K562 (cell line): ENCODE data around the gene SPEG. TPM values are rescaled to one million over a fixed set of nuclear protein-coding genes. Genes with fewer than 3 reads are reported as not detected.

ENCODE experiments used
- CBX3 ChIP-seq, 2 experiments: IDR thresholded peaks; 1 replicate in 1 of 2; 2 replicates in 1 of 2; pipeline ENCODE4 v1.6.1; 2012; ENCODE audit warnings: inconsistent platforms in 2 of 2, low read length in 2 of 2, borderline replicate concordance in 1 of 2, control low read depth in 1 of 2
- CREM ChIP-seq: IDR thresholded peaks from 2 replicates; pipeline ENCODE4 v1.6.1; 2014; ENCODE audit warnings: antibody characterized with exemption, low read depth
- ELF2 ChIP-seq: fragments of 250-450 bp; sonication (Bioruptor Pico); IDR thresholded peaks from 2 replicates; pipeline ENCODE4 v1.5.0; 2021; ENCODE audit warnings: mild to moderate bottlenecking
- ELF4 ChIP-seq: fragments of 450-650 bp; formaldehyde crosslinking; IDR thresholded peaks from 2 replicates; pipeline ENCODE4 v1.4.0; 2022; ENCODE audit warnings: missing genetic modification characterization
- FOXA3 ChIP-seq, 2 experiments: fragments of 450-650 bp in 1 of 2; sonication (generic) in 1 of 2; formaldehyde crosslinking; IDR thresholded peaks in 1 of 2; conservative IDR thresholded peaks in 1 of 2; 2 replicates each; pipeline versions ENCODE4 v1.4.0 to v1.8.0; 2020 to 2022; ENCODE audit warnings: mild to moderate bottlenecking in 2 of 2, missing genetic modification reagents in 1 of 2
- FOXM1 ChIP-seq, 2 experiments: fragments of 450-650 bp in 1 of 2; sonication (generic) in 1 of 2; formaldehyde crosslinking in 1 of 2; IDR thresholded peaks; 2 replicates each; pipeline versions ENCODE4 v1.6.1 to v1.9.0; 2017 to 2022; ENCODE audit warnings: low read depth in 2 of 2, mild to moderate bottlenecking in 2 of 2, missing genetic modification reagents in 1 of 2, moderate library complexity in 1 of 2
- GATA2 ChIP-seq: sonication (generic); formaldehyde crosslinking; IDR thresholded peaks from 2 replicates; pipeline ENCODE4 v1.4.0; 2020; ENCODE audit warnings: mild to moderate bottlenecking, missing genetic modification reagents
- HDAC8 ChIP-seq: fragments of 450-650 bp; IDR thresholded peaks from 2 replicates; pipeline ENCODE4 v1.6.1; 2016; ENCODE audit warnings: mild to moderate bottlenecking, missing genetic modification characterization, moderate library complexity, missing compliant biosample characterization
- HEY1 ChIP-seq: fragments of 250-450 bp; sonication (Bioruptor Pico); IDR thresholded peaks from 2 replicates; pipeline ENCODE4 v1.5.0; 2020; ENCODE audit warnings: mild to moderate bottlenecking, moderate library complexity, borderline replicate concordance
- MAFK ChIP-seq: IDR thresholded peaks from 2 replicates; pipeline ENCODE4 v1.6.1; 2011; ENCODE audit warnings: low read length, improper control_type of control experiment
- MEF2D ChIP-seq: conservative IDR thresholded peaks from 2 replicates; pipeline ENCODE4 v1.6.1; 2016; ENCODE audit warnings: low read depth, missing genetic modification characterization, missing compliant biosample characterization
- TBP ChIP-seq: optimal IDR thresholded peaks from 2 replicates; pipeline ENCODE3; 2011; ENCODE audit warnings: low read depth, low read length, improper control_type of control experiment
- TCF3 ChIP-seq: sonication (generic); formaldehyde crosslinking; IDR thresholded peaks from 2 replicates; pipeline ENCODE4 v1.4.0; 2020; ENCODE audit warnings: mild to moderate bottlenecking, missing genetic modification reagents
- TEAD1 ChIP-seq, 2 experiments: fragments of 450-650 bp in 1 of 2; sonication (generic) in 1 of 2; formaldehyde crosslinking; IDR thresholded peaks; 2 replicates each; pipeline versions ENCODE4 v1.4.0 to v1.8.0; 2020 to 2022; ENCODE audit warnings: mild to moderate bottlenecking in 2 of 2, missing genetic modification reagents in 1 of 2
- ZNF282 ChIP-seq: sonication (generic); formaldehyde crosslinking; IDR thresholded peaks from 2 replicates; pipeline ENCODE4 v1.8.1; 2023; ENCODE audit warnings: missing genetic modification reagents
- ZNF717 ChIP-seq: fragments of 250-450 bp; sonication (Bioruptor Pico); IDR thresholded peaks from 2 replicates; pipeline ENCODE4 v1.5.0; 2021
- polyA plus RNA-seq, 8 experiments: library from polyadenylated mRNA; depleted of rRNA in 4 of 8; stranded (reverse) in 5 of 8; unstranded in 3 of 8; fragments of >200 nt; fragmentation: Nextera tagmentation in 2 of 8; fragmentation: Illumina TruSeq in 1 of 8; extraction: Ambion mirVana in 2 of 8; extraction: Trizol in 1 of 8; gene quantifications; 2 replicates each; pipeline versions ENCODE4 v1.2.1 to v1.2.3, GENCODE V29; 2011 to 2014; ENCODE audit warnings: inconsistent platforms in 1 of 8, missing spikeins in 1 of 8
- total RNA-seq, 7 experiments: library from RNA; depleted of rRNA in 6 of 7; stranded (reverse); fragments of >200 nt in 6 of 7; fragmentation: Illumina TruSeq in 2 of 7; extraction: Trizol in 2 of 7; gene quantifications; 2 replicates each; pipeline versions ENCODE4 v1.2.1 to v1.2.3, GENCODE V29; 2011 to 2021; ENCODE audit warnings: low replicate concordance in 1 of 7
- TF ChIP-seq, protein P1 (sequence below): fragments of 450-650 bp; IDR thresholded peaks from 2 replicates; pipeline ENCODE4 v1.7.0; 2016; ENCODE audit warnings: borderline replicate concordance
- TF ChIP-seq, protein P2 (sequence below): sonication (generic); formaldehyde crosslinking; IDR thresholded peaks from 2 replicates; pipeline ENCODE4 v1.8.0; 2022; ENCODE audit warnings: mild to moderate bottlenecking, missing genetic modification reagents
- TF ChIP-seq, protein P3 (sequence below): fragments of 250-450 bp; sonication (Bioruptor Pico); IDR thresholded peaks from 2 replicates; pipeline ENCODE4 v1.8.0; 2022; ENCODE audit warnings: inconsistent platforms
- TF ChIP-seq, protein P4 (sequence below): fragments of 250-450 bp; sonication (Bioruptor Pico); IDR thresholded peaks from 2 replicates; pipeline ENCODE4 v1.8.0; 2022; ENCODE audit warnings: moderate library complexity, mild to moderate bottlenecking, inconsistent platforms

Gene SPEG
- total and polyA plus RNA-seq, 9 of the 15 experiments (the other 6 are each of a cell fraction or from before 2014, with no cell fraction given) = 0.49 to 8.7 (median 3.0) TPM

DNA sequence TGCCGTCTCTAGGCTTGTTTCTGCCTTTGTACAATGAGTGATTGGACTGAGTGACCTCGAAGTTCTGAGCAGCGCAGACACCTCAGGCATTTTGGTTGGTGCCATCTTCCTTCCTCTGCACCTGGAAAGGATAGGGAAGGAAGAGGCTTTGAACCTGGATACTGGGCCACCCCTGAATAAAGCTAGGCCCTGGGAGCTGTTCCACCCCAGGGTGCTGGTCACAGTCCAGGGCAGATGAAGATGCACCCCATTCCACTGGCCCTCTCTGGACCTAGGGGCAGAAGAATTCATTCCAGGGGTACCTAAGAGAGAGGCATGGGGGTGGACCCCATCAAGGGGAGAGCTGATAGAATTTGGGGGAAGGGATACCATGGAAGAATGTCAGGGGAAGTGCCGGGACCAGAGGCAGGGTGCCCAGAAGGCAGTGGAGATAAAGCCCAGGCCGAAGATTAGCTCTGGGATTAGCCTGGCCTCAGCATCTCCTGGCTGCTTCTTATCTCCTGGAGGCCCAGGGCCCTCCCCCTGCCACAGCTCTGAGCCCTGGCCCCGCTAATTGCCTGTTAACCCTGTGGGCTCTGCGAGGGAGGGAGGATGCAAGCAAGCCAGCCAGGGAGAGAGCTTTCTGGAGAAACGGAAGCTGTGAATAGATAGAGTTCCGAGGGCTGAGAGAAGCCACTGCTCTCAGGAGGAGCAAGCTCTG is 91.0 kb downstream of the SPEG start (continued):
- TF ChIP-seq MAFK (no peak), TEAD1 (CRISPR knock-in tag; IDR thresholded peaks at IDR 0.05) (peak in 1 of 2 experiments; percentile 51; a peak in 2 of 4 replicates), MEF2D (tag) (no peak), ELF4 (CRISPR knock-in tag) (no peak), ZNF282 (CRISPR knock-in tag) (no peak), ELF2 (no peak), FOXA3 (CRISPR knock-in tag; conservative IDR thresholded peaks at IDR 0.05 in 1 of 2, IDR thresholded peaks at IDR 0.05 in 1 of 2) (no peak), HEY1 (no peak), GATA2 (CRISPR knock-in tag) (peak; percentile 74; the same call in 1 of the 2 replicates), TCF3 (CRISPR knock-in tag) (peak; percentile 93), ZNF717 (CRISPR knock-in tag) (no peak), CREM (peak; percentile 60; the same call in 1 of the 2 replicates), FOXM1 (IDR thresholded peaks at IDR 0.05; ENCODE audit: low read depth) (peak; percentile 72), FOXM1 (CRISPR knock-in tag; IDR thresholded peaks at IDR 0.05; ENCODE audit: low read depth) (no peak), HDAC8 (tag) (no peak), CBX3 (IDR thresholded peaks at IDR 0.05; ENCODE audit: borderline replicate concordance in 1 of 2, low read length in 2 of 2) (peak in 1 of 2 experiments; percentile 46; a peak in 1 of 3 replicates), TBP (no peak)
- TF ChIP-seq, protein P1, sequence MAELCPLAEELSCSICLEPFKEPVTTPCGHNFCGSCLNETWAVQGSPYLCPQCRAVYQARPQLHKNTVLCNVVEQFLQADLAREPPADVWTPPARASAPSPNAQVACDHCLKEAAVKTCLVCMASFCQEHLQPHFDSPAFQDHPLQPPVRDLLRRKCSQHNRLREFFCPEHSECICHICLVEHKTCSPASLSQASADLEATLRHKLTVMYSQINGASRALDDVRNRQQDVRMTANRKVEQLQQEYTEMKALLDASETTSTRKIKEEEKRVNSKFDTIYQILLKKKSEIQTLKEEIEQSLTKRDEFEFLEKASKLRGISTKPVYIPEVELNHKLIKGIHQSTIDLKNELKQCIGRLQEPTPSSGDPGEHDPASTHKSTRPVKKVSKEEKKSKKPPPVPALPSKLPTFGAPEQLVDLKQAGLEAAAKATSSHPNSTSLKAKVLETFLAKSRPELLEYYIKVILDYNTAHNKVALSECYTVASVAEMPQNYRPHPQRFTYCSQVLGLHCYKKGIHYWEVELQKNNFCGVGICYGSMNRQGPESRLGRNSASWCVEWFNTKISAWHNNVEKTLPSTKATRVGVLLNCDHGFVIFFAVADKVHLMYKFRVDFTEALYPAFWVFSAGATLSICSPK = no peak
- TF ChIP-seq, protein P2, sequence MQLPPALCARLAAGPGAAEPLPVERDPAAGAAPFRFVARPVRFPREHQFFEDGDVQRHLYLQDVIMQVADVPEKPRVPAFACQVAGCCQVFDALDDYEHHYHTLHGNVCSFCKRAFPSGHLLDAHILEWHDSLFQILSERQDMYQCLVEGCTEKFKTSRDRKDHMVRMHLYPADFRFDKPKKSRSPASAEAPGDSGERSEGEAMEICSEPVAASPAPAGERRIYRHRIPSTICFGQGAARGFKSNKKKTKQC = no peak
- TF ChIP-seq, protein P3, sequence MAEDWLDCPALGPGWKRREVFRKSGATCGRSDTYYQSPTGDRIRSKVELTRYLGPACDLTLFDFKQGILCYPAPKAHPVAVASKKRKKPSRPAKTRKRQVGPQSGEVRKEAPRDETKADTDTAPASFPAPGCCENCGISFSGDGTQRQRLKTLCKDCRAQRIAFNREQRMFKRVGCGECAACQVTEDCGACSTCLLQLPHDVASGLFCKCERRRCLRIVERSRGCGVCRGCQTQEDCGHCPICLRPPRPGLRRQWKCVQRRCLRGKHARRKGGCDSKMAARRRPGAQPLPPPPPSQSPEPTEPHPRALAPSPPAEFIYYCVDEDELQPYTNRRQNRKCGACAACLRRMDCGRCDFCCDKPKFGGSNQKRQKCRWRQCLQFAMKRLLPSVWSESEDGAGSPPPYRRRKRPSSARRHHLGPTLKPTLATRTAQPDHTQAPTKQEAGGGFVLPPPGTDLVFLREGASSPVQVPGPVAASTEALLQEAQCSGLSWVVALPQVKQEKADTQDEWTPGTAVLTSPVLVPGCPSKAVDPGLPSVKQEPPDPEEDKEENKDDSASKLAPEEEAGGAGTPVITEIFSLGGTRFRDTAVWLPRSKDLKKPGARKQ (CRISPR knock-in tag) = no peak
- TF ChIP-seq, protein P4, sequence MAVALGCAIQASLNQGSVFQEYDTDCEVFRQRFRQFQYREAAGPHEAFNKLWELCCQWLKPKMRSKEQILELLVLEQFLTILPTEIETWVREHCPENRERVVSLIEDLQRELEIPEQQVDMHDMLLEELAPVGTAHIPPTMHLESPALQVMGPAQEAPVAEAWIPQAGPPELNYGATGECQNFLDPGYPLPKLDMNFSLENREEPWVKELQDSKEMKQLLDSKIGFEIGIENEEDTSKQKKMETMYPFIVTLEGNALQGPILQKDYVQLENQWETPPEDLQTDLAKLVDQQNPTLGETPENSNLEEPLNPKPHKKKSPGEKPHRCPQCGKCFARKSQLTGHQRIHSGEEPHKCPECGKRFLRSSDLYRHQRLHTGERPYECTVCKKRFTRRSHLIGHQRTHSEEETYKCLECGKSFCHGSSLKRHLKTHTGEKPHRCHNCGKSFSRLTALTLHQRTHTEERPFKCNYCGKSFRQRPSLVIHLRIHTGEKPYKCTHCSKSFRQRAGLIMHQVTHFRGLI (CRISPR knock-in tag) = no peak
